Rectal smooth muscle tissue (tissue), 1 donor: Measurements from ENCODE around the gene KCTD21.
"Not testable (repeated sequence)": the region's sequence is repeated elsewhere in the genome, so short reads cannot be mapped to it uniquely, and the experiment has no call there.

Experiments used
- H3K27ac ChIP-seq: one replicate; pipeline ENCODE4 v1.7.0; 2013; ENCODE audit warnings: low read depth, low read length, inconsistent platforms
- H3K27me3 ChIP-seq: one replicate; pipeline ENCODE4 v1.7.0; 2013; ENCODE audit warnings: low read length; ENCODE audit not compliant: control insufficient read depth, insufficient read depth
- H3K36me3 ChIP-seq: one replicate; pipeline ENCODE4 v1.7.0; 2013; ENCODE audit warnings: low read length; ENCODE audit not compliant: control insufficient read depth, insufficient read depth
- H3K4me1 ChIP-seq: one replicate; pipeline ENCODE4 v1.7.0; 2013; ENCODE audit warnings: low read length; ENCODE audit not compliant: control insufficient read depth, insufficient read depth
- H3K4me3 ChIP-seq: one replicate; pipeline ENCODE4 v1.7.0; 2013; ENCODE audit warnings: low read length
- H3K9ac ChIP-seq: one replicate; pipeline ENCODE4 v1.7.0; 2013; ENCODE audit warnings: low read length

Gene KCTD21

DNA sequence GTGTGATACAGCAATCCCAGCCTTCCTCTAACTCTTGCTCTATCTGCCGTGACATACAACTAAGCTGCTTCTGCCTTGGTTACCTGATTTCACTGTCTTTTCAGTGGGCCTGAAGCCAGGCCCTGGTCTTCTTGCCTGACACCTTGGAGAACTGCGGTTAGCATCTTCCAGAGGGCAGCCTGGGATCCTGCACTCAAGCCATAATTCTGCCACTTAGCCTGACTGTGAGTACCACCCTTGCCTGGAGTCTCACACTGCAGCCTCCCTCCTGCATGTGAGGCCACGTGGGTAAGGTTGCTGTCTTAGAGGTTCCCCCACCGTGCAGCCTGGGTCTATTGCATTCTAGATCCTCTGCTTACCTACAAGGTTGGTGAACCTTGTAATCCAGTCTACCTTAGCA lies 36.1 kb upstream of the KCTD21 start:
- no peaks in the 10 kb centered on the region for H3K27me3 ChIP-seq
- no peak overlapping the region for H3K9ac ChIP-seq
- no peaks in the 10 kb centered on the region for H3K4me1 ChIP-seq
- no peak overlapping the region for H3K27ac ChIP-seq
- no peak overlapping the region for H3K4me3 ChIP-seq
- peaks cover 20% of the 10 kb centered on the region for H3K36me3 ChIP-seq

DNA sequence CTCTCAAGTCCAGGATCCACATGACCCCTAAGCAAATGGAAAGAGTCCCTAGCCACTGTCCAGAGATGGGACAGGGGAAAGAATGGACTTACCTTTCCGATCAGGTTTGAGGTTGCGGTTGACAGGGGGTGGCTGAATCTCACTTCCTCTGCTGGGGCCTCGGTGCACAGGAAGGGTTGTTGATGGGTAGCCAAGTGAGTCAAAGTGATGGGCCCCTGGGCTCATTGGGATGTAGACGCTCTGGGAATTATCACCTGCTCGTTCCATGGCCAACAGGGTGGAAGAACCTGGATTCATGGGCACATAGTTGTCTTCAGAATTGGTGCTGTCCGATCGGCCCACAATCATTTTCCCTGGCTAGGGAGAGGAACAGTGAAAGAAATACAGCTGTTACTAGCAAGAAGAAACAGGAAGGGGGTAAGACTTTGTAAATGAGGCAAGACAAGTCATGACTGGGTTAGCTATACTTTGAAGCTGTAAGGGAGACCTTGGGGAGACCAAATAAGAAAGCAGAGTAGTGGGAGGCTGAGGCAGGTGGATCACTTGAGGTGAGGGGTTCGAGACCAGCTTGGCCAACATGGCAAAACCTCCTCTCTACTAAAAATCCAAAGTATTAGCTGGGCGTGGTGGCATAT lies 35.0 kb upstream of the KCTD21 start:
- H3K36me3 ChIP-seq: peaks cover 27% of the 10 kb centered on the region
- H3K27me3 ChIP-seq: no peaks in the 10 kb centered on the region
- H3K27ac ChIP-seq: no peak overlapping the region
- no peak overlapping the region for H3K9ac ChIP-seq
- H3K4me3 ChIP-seq: no peak overlapping the region
- no peaks in the 10 kb centered on the region for H3K4me1 ChIP-seq

DNA sequence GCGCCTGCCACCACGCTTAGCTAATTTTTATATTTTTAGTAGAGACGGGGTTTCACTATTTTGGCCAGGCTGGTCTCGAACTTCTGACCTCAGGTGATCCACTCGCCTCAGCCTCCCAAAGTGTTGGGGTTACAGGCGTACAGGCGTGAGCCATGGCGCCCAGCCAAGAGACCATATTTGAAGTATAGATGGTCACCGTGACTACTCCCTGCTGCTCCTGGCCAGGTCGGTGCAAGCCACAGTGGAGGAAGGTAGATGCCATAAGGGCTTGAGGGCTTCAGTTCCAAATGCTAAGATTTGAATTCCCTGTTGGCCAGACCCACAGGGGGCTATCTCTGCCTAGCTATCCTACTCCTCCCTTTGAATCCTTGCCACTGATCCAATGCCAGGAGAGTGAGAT lies 34.3 kb upstream of the KCTD21 start:
- not testable (repeated sequence) for H3K4me3 ChIP-seq, H3K4me1 ChIP-seq, H3K9ac ChIP-seq, H3K27me3 ChIP-seq, H3K27ac ChIP-seq
- H3K36me3 ChIP-seq: peaks cover 29% of the 10 kb centered on the region

DNA sequence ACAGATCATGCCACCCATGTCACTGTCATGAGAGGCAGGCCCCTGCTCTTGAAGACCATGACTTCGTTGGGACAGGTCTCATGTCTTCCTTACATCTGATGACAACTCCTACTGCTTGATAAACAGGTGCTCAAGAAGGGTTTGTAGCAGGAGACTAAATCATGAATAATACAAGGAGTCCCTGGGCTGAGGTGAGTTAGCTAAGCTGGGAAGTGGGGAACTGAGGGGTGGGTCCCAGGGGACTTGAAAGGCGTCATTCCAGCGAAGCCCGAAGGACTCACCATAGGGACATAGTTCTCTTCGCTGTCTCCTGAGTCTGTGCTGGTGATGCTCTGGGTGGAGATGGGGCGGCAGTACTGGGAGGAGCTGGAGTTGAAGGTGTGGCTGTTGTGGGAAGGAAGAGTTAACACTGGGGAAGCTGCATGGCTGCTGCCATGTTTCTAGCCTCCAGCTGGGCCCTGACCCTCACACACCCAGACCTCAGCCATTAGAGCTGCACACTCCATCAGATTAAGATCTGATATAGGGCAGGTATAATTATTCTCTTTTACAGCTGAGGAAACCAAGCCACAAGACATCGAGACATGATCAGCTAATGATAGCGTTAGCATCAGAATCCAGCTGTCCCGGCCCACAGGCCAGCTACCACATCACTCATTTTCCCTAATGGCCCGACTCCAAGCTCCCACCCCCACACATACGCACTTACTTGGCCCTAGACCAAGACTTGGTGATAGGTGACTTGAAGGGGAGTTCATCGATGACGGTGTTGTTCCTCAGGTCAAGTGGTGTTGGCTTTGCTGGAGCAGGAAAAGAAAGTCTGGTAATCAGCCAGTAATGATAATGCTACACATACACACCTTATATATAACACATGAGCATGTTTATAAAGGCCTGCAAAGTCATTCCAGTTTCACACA lies 33.2 kb upstream of the KCTD21 start:
- Histone ChIP-seq H3K36me3 (peaks cover 31% of the 10 kb centered on the region), H3K4me3 (no peak overlapping the region), H3K27me3 (no peaks in the 10 kb centered on the region), H3K4me1 (no peaks in the 10 kb centered on the region), H3K27ac (no peak overlapping the region), H3K9ac (no peak overlapping the region)

DNA sequence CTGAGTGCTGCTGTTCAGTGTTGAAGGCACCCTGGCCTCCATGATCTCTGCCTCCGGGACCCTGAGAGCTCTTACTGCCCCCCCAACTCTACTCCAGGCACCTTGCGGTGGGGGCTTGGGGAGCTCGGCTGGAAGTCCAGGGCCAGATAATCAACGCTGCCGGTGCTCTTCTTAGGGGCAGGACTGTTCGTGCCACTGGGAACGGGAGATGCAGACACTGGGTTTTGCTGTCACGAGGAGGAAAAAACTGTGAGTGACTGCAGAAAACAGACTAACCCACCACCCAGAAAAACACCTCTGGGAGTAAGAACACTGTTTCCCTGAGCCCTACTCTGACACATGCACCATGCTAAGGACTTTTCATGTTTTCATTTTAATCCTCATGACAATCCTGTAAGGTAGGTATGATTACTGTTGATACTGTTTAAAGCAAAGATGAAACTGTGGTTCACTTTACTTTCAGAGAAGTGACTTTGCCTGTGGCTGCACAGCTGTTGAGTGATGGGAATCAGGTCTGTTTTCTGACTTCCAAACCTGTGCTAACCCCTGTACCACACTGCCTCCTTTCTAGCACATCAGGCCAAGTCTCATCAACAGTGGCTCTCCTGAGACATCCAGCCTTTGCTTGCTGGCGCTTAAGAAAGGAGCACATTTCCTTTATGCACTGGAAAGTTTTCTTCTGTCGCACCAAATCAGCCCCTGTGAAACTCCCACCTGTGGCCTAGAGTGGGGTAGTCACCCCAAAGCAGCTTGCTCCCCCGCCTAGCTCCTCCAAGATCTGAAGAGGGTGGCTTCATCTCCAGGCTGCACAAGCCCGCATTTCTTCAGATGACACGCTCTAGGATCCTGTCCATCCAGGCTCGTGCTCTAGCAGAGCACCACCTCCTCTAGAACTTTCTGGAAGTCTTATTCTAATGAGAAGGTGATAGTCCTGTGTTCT lies 32.1 kb upstream of the KCTD21 start:
- Histone ChIP-seq H3K27ac (no peak overlapping the region), H3K27me3 (no peaks in the 10 kb centered on the region), H3K9ac (no peak overlapping the region), H3K4me3 (no peak overlapping the region), H3K4me1 (no peaks in the 10 kb centered on the region), H3K36me3 (peaks cover 31% of the 10 kb centered on the region)

DNA sequence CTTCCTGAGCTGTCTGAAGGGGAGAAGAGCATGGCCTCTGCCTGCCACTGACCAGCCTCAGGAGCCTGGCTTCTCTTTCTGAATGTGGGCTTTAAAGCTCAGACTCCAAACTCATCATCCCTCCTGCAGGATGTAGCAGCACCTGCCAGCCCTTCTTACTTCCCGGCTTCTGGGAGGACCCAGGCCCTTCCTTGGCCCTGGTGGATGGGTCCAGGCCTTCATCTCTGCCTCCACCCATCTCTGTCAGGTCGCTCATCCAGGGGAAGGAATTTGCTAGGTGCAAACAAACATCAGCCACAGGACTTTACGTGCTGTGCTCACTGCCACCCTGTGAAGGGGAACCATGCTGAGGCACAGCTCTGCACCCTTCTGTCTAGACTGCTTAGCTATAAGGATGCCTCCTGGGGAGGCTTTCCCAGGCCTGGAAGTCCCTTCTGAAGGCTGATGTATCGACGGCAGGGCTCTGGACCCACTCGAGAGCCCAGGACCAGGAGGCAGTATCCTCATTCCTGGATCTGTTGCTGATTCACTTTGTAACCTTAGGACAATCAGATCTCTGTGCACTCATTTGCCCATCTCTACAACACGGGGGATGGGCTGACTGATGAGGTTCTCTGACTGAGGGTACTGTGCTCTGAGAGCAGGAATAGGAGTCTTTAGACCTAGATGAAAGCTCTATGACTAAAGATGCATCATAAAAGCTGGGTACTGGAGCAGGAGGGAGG lies 31.2 kb upstream of the KCTD21 start:
- Histone ChIP-seq H3K36me3 (peaks cover 30% of the 10 kb centered on the region), H3K27ac (no peak overlapping the region)

DNA sequence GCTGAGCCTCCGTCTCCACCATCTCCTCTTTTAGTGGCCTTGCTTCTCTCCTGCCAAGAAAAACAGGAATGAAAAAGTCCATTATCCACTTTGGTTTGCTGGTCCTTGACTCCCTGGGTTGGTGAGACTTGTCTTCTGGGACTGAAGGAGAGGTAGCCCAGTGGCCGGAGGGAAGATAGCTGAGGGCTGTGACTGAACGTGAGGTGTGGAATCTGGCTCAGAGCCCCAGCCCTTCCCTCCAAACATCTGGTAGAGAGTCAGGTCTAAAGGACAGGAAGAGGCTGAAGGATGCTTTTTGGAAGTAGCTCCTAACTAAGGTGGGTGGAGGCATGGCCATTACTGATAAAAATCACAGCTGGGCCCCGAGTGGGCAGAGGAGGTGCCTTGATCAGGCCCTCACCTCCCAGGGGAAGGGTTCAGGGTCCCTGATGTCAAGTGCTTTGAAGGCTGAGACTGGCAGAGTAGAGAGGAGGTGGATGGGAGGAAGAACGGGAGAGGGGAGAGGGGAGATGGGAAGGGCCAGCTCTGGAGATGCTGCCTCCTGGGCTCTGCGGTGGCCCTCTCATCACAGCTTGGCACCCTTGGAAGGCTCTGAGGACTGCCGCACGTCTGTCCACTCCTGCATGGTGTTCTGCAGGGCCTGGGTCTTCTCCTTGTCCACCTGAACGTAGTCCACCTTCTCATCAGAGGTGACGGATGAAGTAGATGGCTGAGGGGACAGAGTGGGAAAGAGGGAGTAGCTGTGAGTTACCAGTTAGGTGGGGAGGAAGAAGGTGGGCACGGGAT lies 30.5 kb upstream of the KCTD21 start:
- no peaks in the 10 kb centered on the region for H3K4me1 ChIP-seq
- peaks cover 29% of the 10 kb centered on the region for H3K36me3 ChIP-seq

More for the DNA sequence above, 31.2 kb upstream of the KCTD21 start:
- Histone ChIP-seq H3K4me3 (no peak overlapping the region), H3K4me1 (no peaks in the 10 kb centered on the region), H3K9ac (no peak overlapping the region), H3K27me3 (no peaks in the 10 kb centered on the region)

DNA sequence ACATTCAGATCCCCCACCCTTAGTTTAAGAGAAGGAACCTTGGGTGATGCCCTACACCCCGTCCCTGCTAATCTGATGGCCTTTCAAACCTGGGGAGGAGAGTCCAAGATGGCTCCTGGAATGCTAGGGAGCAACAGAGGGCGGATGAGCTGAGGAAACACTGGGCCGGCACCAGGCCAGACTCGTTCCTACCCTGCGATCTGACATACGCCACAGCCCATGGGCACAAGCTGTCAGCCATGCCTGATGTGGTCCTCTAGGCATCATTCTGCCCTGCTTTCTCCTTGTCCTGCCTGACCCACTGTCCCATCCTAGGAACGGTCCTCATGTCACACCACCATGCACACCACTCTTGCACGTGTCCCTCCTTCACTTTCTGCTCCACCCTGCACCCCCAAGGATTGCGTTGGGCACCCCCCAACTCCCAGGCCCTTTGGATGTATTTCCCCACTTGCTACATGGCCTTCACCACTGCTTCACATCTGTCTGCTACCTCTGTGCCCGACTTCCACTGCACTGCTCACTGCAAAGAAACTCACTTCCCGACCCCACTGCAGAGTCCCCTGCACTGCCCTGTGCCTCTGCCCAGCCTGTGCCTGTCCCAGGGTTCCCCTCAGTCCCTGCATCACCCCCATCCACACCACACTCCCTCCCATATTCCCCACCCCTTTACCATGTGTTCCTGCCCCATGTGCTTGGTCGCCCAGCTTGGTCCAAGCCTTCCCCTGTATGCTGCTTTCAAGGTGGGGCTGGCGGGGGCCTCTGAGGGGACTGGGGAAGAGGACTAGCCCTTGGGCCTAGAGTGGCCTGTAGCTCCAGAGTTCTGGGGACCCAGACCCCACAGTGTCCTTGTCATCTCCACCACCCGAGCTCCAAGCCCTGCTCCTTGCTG lies 29.5 kb upstream of the KCTD21 start:
- H3K4me3 ChIP-seq: no peak overlapping the region
- H3K4me1 ChIP-seq: no peaks in the 10 kb centered on the region
- H3K27me3 ChIP-seq: no peaks in the 10 kb centered on the region
- no peak overlapping the region for H3K9ac ChIP-seq
- peaks cover 29% of the 10 kb centered on the region for H3K36me3 ChIP-seq
- no peak overlapping the region for H3K27ac ChIP-seq

More for the DNA sequence above, 30.5 kb upstream of the KCTD21 start:
- Histone ChIP-seq H3K9ac (no peak overlapping the region), H3K27me3 (no peaks in the 10 kb centered on the region), H3K4me3 (no peak overlapping the region), H3K27ac (no peak overlapping the region)

DNA sequence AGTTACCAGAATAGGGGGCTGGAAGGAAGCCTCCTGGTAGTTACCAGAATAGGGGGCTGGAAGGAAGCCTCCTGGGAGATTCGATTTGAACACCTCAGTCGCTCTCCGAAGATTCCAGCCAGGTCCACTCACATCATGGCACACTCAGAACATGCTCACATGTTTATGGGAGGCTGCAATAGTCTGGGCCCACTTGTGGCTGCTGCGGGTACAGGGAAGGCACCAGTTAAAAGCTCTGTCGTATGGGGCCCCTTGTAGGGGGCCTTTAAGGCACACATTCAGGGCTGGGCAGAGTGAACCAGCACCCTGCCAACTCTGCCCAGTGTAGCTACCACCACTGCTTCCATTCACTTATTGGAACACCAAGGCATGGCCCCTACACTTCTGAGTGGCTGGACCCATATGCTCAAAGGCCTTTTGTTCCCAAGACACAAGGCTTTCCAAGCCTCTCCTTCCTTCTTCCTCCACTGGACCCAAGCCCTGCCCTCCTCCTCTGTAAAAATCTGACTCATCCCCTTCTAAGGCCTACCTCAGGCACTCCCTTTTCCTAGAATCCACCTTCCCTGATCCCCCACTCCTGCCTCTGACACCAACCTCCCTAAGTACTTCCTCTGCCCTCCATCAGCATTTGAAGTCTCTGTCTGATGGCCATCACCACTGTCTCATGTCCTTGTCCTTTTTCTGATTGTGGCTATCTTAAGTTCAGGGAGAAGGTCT lies 28.3 kb upstream of the KCTD21 start:
- H3K36me3 ChIP-seq: peaks cover 26% of the 10 kb centered on the region
- no peaks in the 10 kb centered on the region for H3K27me3 ChIP-seq
- H3K4me1 ChIP-seq: no peaks in the 10 kb centered on the region
- no peak overlapping the region for H3K4me3 ChIP-seq
- no peak overlapping the region for H3K9ac ChIP-seq
- H3K27ac ChIP-seq: no peak overlapping the region

DNA sequence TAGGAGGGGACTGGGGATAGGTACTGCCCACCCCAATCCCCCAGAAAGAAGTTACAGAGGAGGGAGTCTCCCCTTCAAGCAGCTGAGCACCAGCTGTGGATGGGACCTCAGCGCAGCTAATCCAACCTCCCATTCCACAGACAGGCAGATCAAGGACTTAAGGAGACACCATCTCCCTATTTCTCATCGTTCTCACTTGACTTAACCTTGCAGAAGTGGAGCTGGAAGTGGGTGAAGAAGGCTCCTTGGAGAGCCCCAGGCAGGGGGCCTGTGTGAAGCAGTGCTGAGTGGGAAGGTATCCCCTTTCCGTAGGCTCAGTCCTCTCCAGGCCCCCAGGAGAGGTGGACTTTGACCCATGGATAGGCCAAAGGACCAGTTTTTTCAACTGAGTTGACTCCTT lies 27.6 kb upstream of the KCTD21 start:
- Histone ChIP-seq H3K27me3 (no peaks in the 10 kb centered on the region), H3K36me3 (peaks cover 20% of the 10 kb centered on the region), H3K9ac (no peak overlapping the region), H3K27ac (no peak overlapping the region), H3K4me3 (no peak overlapping the region), H3K4me1 (no peaks in the 10 kb centered on the region)
